IPS-20b (cell line): Measurements from ENCODE around the gene PCDH9.

Experiments used
- H3K27ac ChIP-seq: one replicate; pipeline ENCODE4 v1.5.1; 2013; ENCODE audit warnings: low read length
- H3K27me3 ChIP-seq: 2 replicates; pipeline ENCODE4 v1.6.1; 2013; ENCODE audit warnings: mild to moderate bottlenecking, low read length, inconsistent platforms; ENCODE audit not compliant: insufficient read depth
- H3K36me3 ChIP-seq: 2 replicates; pipeline ENCODE4 v1.6.1; 2013; ENCODE audit warnings: low read depth, mild to moderate bottlenecking, inconsistent platforms, low read length, moderate library complexity; ENCODE audit not compliant: insufficient read depth
- H3K4me1 ChIP-seq: 2 replicates; pipeline ENCODE4 v1.6.1; 2013; ENCODE audit warnings: mild to moderate bottlenecking, control low read depth, inconsistent platforms, low read length, moderate library complexity; ENCODE audit not compliant: insufficient read depth
- H3K4me3 ChIP-seq: 2 replicates; pipeline ENCODE4 v1.5.1; 2013; ENCODE audit warnings: mild to moderate bottlenecking, low read length, inconsistent platforms
- H3K9ac ChIP-seq: 2 replicates; pipeline ENCODE4 v1.6.1; 2013; ENCODE audit warnings: low read depth, mild to moderate bottlenecking, inconsistent platforms, low read length, moderate library complexity
- H3K9me3 ChIP-seq: 2 replicates; pipeline ENCODE4 v1.6.1; 2013; ENCODE audit warnings: mild to moderate bottlenecking, low read depth, low read length, inconsistent platforms; ENCODE audit not compliant: insufficient read depth

PCDH9 gene

DNA sequence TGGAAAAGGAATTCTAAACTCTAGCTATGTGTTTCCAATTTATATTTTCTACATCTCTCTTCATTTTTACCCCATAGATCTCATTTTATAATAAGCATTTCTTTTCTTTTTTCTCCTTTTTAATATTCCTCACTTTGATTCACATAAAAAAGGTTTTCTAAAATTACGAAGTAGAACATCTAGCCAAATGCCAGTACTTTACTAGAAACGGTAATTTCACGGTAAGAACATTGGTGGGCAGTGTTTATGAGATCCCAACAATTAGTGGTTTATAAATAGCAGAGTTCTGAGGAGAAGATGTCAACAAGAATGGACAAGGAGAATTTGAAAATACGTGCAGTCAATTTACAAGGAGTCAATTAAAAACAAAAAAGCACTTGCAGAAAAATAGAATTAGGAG is 94.8 kb downstream of the PCDH9 start:
- Histone ChIP-seq H3K36me3 (no peaks in the 10 kb centered on the region), H3K4me1 (peaks cover 3% of the 10 kb centered on the region; the same call in 1 of the 2 replicates), H3K4me3 (no peak overlapping the region), H3K9ac (no peak overlapping the region), H3K9me3 (no peaks in the 10 kb centered on the region), H3K27ac (no peak overlapping the region), H3K27me3 (no peaks in the 10 kb centered on the region)

DNA sequence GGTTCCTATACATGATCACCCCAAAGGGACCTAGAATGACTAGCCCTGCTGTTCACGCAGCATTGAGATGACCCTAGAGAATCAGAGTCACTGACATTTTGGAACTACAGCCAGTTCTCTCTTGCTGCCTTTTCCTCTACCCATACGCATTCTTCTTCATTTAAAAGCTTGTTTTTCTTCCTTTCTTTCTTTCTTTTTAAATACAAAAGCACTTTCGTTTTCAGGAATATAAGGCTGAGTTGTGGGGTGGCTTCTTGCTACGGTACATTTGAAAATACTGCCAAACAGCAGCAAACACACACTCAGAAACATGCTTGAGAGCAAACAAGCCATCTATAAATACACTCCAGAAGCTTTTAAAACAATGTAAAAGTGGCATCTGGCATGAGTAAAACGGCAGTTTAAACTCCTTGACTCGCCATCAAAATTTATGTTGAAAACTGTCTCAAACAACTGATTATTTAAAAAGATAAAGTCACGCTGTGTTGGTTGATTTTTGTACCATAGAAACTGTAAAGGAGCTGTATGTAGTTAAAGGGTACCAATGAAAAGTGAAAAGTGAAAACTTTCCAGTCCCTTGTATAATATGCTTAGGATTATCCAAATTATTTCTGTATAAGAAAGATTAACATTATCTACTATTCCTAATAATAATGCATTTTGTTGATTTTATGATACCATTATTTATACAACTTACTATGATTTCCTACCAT is 95.6 kb downstream of the PCDH9 start:
- Histone ChIP-seq H3K9me3 (no peaks in the 10 kb centered on the region), H3K36me3 (no peaks in the 10 kb centered on the region), H3K4me3 (no peak overlapping the region), H3K27ac (no peak overlapping the region), H3K27me3 (no peaks in the 10 kb centered on the region), H3K9ac (no peak overlapping the region), H3K4me1 (peaks cover 3% of the 10 kb centered on the region; the same call in 1 of the 2 replicates)

DNA sequence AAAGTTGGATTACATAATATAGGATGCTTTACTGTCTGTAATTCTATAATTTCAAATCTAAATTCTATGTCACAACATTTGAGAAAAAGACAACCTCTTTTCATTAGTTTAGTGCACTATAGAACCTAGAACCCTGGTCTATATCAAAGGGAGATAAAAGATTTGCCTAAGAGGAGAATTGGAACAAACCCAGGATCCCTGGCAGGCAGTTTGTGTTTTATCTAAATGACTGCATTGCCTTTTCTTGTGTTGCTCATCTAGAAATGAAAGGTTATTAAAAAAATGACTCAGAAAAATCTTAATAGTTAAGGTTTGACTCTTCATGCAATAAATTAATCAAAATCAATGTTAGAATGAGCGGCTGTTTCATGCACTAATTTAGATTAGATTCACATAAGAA is 96.7 kb downstream of the PCDH9 start:
- peaks cover 3% of the 10 kb centered on the region; the same call in 1 of the 2 replicates for H3K4me1 ChIP-seq
- no peaks in the 10 kb centered on the region for H3K36me3 ChIP-seq
- no peak overlapping the region for H3K9ac ChIP-seq
- no peak overlapping the region for H3K27ac ChIP-seq
- H3K27me3 ChIP-seq = no peaks in the 10 kb centered on the region
- H3K9me3 ChIP-seq = no peaks in the 10 kb centered on the region
- no peak overlapping the region for H3K4me3 ChIP-seq

DNA sequence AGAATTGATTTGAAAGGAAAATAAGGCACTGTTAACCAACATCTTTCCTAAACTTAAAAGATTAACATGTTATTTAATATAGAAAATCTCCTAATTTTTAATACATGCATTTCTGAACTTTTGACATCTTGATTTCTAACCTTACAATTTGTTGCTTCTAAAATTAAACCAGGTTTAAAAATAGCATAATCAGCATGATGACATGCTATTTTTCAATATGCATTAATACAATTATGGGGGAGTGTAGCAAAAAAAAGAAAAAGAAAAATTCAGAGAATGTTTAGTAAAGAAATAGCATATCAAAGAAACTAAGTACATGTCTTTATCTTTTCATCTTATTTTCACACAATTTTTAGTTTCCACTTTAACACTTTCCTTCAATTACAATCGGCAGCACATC is 98.7 kb downstream of the PCDH9 start:
- Histone ChIP-seq H3K9me3 (no peaks in the 10 kb centered on the region), H3K9ac (no peak overlapping the region), H3K4me1 (peaks cover 8% of the 10 kb centered on the region), H3K4me3 (no peak overlapping the region), H3K36me3 (no peaks in the 10 kb centered on the region), H3K27ac (no peak overlapping the region), H3K27me3 (no peaks in the 10 kb centered on the region)

DNA sequence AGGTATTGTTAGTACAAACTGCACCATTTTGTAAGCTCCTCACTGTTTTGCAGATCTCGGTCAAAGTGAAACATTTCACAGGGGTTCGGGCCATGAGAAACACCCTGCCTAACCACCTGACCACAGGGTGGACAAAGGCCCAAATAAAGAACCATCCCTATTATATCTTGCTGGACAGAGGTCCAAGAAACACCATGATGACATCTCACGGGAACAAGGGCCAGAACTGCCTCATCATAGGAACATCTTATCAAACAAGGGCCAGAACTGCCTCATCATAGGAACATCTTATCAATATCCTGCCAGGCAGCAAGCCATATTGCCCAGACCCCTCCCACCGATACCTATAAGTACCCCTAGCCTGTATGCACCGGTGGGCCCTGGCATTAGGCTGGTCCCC is 99.7 kb downstream of the PCDH9 start:
- no peaks in the 10 kb centered on the region for H3K36me3 ChIP-seq
- no peaks in the 10 kb centered on the region for H3K27me3 ChIP-seq

DNA sequence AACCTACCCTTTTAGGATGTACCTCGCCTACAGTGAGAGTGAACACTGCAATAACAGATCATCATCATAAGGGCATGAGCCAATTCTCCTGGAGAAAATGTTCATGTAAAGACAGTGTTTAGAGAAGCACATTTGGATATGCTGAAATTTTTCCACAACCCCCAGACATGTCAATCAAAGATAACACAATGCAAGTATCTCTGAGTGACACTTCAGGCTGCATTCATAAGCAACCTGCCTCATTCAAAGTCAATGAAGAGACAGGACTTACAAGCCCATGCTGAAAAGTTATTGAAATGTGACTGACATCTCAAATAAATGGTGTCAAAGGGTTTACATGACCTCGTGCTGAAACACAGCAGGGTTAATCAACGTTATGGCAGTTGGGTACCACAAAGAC is 102.0 kb downstream of the PCDH9 start:
- H3K9me3 ChIP-seq = no peaks in the 10 kb centered on the region
- H3K27me3 ChIP-seq = no peaks in the 10 kb centered on the region
- H3K9ac ChIP-seq = no peak overlapping the region
- no peak overlapping the region for H3K4me3 ChIP-seq
- no peak overlapping the region for H3K27ac ChIP-seq
- no peaks in the 10 kb centered on the region for H3K36me3 ChIP-seq
- peaks cover 6% of the 10 kb centered on the region for H3K4me1 ChIP-seq

More for the DNA sequence above, 99.7 kb downstream of the PCDH9 start:
- no peaks in the 10 kb centered on the region for H3K9me3 ChIP-seq
- no peak overlapping the region for H3K27ac ChIP-seq
- H3K4me1 ChIP-seq = peaks cover 8% of the 10 kb centered on the region
- H3K9ac ChIP-seq = no peak overlapping the region
- no peak overlapping the region for H3K4me3 ChIP-seq

DNA sequence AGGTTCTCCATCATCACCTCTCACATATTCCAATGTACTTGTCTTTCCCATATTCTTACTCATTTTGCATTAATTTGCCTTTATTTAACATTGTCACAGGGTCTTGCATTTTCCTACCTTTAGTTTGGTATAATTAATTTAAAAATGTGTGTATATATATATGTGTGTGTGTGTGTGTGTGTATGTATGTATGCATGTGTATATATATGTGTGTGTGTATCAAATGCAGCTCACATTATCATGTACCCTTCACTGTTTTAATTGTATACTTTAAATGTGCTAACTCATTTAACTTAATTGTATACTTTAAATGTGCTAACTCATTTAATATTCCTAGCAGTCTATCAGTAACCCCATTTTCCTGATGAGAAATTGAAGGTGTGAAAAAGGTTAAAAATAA is 104.5 kb downstream of the PCDH9 start:
- Histone ChIP-seq H3K27ac (no peak overlapping the region), H3K36me3 (no peaks in the 10 kb centered on the region), H3K4me1 (peaks cover 6% of the 10 kb centered on the region), H3K9ac (no peak overlapping the region), H3K4me3 (no peak overlapping the region), H3K27me3 (no peaks in the 10 kb centered on the region), H3K9me3 (no peaks in the 10 kb centered on the region)

DNA sequence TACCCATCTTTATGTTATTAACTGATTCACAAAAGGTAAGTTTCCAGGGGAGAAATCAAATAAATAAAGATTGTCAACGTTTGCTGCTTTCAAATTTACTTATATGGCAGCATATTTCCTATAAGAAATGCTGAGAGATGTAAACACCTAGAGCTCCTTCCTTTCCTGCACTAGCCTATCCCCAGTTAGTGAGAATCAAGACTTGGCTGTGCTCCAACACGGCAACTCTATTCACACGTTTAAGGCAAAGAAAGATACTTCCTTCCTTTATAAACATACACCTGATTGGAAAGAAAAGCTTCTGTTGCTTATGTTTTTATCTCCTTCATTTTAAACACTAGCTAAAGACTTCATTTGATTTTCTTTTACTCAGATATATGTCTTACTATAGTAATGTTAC is 107.0 kb downstream of the PCDH9 start:
- Histone ChIP-seq H3K27ac (no peak overlapping the region), H3K9me3 (no peaks in the 10 kb centered on the region), H3K4me3 (no peak overlapping the region), H3K36me3 (no peaks in the 10 kb centered on the region), H3K9ac (no peak overlapping the region), H3K27me3 (no peaks in the 10 kb centered on the region), H3K4me1 (peaks cover 4% of the 10 kb centered on the region)

DNA sequence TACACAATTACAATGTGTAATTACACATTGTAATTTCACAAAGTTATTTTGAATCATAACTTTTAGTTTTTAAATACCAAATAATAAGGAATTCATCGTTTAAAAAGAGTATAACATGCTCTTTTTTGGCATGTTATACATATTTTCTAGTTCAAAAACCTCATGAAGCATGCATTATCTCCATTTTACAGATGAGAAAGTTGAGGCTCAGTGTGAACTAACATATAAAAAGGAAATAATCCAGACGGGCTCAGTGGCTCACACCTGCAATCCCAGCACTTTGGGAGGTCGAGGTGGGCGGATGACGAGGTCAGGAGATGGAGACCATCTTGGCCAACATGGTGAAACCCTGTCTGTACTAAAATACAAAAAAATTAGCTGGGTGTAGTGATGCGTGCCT is 107.9 kb downstream of the PCDH9 start:
- H3K9ac ChIP-seq = no peak overlapping the region
- no peak overlapping the region for H3K4me3 ChIP-seq
- H3K4me1 ChIP-seq = no peaks in the 10 kb centered on the region
- H3K9me3 ChIP-seq = no peaks in the 10 kb centered on the region
- no peaks in the 10 kb centered on the region for H3K36me3 ChIP-seq
- no peaks in the 10 kb centered on the region for H3K27me3 ChIP-seq
- no peak overlapping the region for H3K27ac ChIP-seq

DNA sequence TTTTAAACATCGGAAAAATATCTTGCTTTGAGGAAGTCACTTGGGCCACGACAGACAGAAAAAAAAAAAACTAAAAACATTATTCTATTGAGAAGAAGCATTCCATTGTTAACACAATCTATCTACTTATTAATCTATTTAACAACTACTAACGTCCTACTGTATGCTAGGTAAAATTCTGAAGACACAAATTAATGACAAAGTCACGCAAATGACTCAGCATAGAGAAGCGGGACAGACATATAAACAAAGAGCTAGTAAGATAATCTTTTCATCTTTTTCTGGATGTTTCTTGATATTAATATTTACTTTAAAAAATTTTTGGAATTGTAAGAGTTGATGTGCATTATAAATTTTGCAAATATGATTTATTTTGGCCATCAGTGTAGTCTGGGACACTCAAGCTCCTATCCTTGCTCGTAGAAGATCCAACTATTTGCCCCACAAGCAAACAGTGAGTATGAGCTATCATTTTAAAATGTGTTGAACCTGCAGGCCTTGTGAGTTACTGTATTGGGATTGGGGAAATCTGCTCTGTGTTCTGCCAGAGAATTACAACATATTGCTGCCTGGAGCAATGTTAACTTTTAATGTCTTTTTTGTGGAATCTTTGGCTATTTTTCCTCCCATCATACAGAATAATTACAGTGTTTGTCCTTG is 109.1 kb downstream of the PCDH9 start:
- H3K9me3 ChIP-seq = no peaks in the 10 kb centered on the region
- H3K4me1 ChIP-seq = no peaks in the 10 kb centered on the region
- no peaks in the 10 kb centered on the region for H3K27me3 ChIP-seq
- H3K36me3 ChIP-seq = no peaks in the 10 kb centered on the region
- H3K4me3 ChIP-seq = no peak overlapping the region
- H3K27ac ChIP-seq = no peak overlapping the region
- no peak overlapping the region for H3K9ac ChIP-seq

DNA sequence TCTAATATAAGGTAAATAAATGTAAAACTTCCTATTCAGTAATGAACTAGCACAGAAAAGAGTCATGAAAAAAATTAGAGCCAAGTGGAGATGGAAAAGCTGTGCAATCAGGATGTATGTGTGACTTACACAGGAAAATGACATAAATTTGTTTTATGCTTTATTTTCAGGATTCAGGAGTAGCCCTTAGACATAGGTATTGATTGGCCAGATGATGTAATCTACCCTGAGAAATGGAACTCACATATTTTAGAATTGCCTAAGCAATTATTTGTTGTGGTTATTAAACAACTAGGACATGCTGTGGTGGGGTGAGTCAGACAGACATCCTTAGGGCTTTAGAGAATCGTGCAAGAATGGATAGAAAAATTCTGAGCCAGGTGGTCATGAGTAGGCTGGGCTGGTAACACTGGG is 110.6 kb downstream of the PCDH9 start:
- Histone ChIP-seq H3K36me3 (no peaks in the 10 kb centered on the region), H3K4me3 (no peak overlapping the region), H3K27ac (no peak overlapping the region), H3K4me1 (no peaks in the 10 kb centered on the region), H3K9ac (no peak overlapping the region), H3K27me3 (no peaks in the 10 kb centered on the region), H3K9me3 (no peaks in the 10 kb centered on the region)

DNA sequence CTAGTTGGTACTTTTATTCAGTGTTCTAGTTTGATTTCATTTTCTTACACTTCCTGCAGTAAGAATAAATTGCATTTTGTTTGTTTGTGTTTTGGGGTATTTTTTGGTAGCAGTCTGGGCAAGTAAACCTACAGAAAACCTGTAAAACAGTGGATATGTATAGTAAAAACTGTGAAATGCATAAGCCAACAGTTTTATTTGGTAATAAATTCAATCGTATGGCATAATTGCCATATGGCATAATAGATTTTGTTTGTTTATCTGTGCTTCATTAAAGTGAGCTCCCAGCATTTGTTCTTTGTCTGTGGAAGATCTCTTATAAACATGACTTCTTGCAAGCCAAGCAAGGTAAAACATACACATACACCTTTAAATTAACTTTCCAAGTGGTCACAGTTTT is 111.9 kb downstream of the PCDH9 start:
- Histone ChIP-seq H3K27me3 (no peaks in the 10 kb centered on the region), H3K4me3 (no peak overlapping the region), H3K36me3 (no peaks in the 10 kb centered on the region), H3K4me1 (no peaks in the 10 kb centered on the region), H3K27ac (no peak overlapping the region), H3K9ac (no peak overlapping the region), H3K9me3 (no peaks in the 10 kb centered on the region)
